GM18861 (cell line): ENCODE measurements around the gene C8A.

ENCODE experiments used
- ATAC-seq: cut with Tn5 transposase; IDR thresholded peaks from one replicate; pipeline ENCODE4 v1.9.1; 2021; ENCODE audit not compliant: unreplicated experiment

C8A gene

DNA sequence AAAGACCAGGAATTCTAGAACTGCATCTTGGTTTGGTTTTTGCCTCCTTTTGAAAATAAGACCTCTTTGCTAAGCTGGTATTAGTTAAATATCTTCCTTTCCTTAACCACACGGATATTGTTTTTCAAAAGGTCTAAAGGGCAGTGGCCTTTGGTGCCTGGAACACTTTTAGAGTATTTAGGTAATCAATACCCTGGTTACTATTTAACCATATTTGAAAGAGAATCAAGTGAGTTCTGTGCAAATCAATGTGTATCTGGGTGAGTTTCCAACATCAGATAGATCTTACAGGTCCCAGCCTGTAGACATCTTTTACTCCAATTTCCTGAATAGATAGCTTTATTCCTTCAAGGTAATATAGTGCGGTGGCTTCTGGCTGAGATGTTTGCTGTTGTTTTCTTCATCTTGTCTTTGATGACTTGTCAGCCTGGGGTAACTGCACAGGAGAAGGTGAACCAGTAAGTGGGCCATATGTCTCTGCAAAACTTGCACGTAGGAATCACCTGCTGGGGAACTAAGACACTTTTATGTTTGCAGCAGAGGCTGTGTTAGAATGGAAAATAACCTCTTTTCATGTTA lies at the start of gene C8A:
Gene C8A, plus strand, starts transcription at position 277 of the 579 bp plus-strand sequence. Its CDS starts 105 bp downstream, at position 382.
- no peak for ATAC-seq

DNA sequence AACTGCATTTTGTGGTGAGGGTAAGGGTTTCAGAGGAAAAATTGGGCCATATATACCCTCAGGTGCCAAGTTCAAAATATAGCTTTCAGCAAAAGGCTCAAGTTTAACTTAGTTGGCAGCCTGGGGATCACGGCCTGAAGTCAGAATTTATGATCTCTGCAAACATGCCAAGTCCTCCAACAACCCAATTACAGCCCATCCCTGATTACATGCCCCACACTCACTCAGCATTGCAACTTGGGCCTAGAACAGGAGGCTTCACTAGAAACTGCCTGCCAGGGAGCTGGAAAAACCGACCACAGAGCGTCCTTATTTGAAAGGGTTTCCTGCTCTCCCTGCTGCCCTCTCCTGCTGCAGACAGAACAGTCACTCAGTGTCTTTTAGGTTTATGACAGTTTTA lies 47.8 kb upstream of the C8A start:
- ATAC-seq, result no peak

DNA sequence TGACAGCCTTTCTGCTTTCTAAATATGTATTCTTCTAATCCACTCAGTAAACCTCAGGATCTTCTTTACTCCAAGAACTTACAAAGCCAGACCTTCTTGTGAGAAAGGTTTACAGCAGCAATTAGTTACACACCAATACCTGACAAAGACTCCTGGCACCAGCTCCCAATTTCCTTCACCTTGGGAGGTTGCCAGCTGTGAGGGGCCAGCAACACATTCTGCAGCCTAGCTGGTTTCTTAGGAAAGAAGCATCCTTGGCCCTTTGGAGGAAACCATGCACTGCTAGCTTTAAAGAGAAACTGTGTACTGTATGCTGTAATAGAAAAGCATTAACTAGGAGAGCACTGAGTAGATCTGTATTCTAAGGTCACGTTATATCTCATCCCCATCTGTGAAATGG lies 46.2 kb upstream of the C8A start:
- no peak for ATAC-seq

DNA sequence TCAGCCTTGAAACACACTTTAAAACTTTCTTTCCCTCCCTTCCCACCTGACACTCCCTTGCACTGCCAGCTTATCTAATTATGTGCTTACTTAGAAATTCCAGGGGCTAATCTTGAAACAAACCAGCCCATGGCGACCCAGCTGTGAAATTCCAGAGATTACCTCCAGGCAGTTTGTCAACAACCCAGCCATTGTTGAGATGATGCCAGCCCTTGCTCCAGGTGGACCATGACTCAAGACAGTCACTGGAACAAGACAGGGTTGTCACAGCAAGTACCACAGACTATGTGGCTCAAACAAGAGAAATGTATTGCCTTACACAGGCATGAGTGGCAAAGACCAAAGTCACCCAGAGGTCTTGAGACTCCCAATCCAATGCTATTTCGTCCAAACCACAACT lies 43.3 kb upstream of the C8A start:
- ATAC-seq, result no peak

DNA sequence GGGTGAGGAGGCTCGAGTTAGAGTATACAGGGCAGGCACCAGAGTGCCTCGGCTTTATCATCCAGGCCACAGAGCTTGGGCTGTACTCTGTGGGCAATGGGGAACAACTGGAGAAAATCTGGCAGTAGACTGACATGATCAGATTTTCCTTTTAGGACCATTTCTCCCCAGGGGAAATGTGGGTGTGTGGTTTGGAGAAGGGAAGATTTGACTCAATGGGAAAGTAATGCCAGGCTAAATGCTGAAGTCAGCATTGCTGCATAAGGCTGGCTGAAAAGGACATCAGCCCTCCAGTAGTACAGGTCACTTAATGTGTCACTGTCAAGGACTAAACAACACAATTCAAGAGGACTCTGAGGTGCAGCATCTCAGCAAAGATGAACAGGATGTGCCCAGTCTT lies 40.4 kb upstream of the C8A start:
- no peak for ATAC-seq

DNA sequence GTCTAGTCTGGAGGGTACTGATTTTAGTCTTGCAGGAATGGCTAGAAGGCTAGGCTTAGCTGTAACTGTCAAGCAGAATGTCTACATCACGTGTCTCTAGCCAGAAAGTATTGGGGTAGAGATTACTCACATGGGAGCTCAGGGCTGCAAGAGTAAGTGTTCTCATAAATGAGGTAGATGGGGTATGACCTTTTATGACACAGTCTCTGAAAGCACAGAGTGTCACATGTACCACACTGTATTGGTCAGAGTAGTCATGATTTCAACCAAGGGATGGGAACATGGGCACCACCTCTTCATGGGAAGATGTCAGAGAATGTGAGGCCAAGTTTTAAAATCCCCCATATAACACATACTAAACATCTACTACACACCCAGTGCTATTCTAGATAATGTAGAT lies 38.3 kb upstream of the C8A start:
- ATAC-seq, result no peak

DNA sequence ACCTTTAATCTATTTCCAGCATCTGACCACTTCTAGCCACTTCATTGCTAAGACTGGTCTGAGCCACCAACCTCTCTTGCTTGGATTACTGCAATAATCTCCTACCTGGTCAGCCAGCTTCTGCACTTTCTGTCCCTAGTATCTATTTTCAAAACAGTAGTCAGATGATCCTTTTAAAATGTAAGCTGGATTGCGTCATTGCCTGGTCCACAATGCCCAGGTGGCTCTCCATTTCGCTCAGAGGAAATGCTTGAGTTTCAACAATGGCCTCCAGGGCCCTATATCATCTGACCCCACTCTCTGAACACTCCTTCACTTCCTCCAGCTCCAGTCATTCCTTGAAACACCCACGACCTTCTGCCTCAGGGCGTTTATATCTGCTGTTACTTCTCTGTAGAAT lies 37.7 kb upstream of the C8A start:
- ATAC-seq, result peak; percentile 51

DNA sequence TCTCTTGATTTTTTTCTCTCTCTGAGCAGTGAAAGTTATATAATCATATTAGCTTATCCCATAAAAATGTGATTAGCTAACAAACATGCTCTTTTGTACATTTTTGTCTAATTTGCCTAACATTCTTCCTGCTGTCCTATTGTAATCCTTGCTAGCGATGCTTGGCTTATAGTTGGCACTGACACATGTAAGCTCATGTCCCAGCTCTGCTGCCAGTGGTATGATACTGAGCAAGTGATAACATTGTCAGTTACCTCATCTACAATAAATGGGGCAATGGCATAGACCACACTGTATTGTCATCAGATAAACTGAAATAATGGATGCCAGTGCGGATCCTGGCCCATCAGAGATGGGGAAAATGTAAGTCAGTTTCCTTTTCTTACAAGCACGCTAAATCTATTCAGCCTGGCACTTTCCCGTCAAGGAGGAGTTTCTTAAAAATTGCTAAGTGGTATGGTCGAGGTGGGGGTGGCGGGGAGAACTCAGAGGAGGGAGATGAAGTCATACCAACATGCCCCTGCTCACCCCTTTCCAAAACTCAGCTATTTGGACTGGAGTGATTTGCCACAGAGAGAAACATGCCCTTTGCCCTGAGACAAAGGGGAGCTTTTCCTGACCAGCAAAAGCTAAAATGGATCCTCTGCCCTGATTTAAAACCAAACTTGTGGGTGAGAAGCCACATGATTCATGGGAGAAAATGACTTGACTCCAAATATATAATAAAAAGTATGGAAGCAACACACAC lies 36.7 kb upstream of the C8A start:
- no peak for ATAC-seq

DNA sequence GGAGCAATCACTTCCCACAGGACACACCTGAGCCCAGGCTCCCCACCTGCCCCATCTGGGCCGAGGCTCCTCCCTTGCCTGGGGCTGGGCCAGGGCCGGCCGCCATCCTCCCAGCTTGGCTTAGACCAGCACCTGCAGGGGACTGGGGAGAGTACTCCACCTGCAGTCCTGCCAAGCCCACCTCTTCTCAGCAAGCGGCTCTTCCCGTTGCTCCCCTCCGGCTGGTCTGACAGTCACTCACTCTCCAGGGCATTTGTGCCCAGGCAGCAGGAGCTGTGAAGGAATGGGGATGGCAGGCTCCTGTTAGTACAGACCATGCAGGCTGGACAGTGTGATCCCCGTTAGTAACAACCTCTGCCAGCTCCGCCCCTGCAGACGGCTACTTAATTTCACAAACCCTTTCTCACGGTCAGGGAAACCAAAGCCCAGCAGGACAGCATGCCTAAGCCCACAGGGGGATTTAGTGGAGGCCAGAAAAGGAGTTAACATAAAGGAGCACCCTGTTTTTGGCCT lies 35.2 kb upstream of the C8A start, which contains the start of gene FYB2:
Gene FYB2, minus strand, starts transcription at position 18 of the 513 bp plus-strand sequence. CDS start 114 bp downstream, outside the sequence.
- ATAC-seq, result no peak

DNA sequence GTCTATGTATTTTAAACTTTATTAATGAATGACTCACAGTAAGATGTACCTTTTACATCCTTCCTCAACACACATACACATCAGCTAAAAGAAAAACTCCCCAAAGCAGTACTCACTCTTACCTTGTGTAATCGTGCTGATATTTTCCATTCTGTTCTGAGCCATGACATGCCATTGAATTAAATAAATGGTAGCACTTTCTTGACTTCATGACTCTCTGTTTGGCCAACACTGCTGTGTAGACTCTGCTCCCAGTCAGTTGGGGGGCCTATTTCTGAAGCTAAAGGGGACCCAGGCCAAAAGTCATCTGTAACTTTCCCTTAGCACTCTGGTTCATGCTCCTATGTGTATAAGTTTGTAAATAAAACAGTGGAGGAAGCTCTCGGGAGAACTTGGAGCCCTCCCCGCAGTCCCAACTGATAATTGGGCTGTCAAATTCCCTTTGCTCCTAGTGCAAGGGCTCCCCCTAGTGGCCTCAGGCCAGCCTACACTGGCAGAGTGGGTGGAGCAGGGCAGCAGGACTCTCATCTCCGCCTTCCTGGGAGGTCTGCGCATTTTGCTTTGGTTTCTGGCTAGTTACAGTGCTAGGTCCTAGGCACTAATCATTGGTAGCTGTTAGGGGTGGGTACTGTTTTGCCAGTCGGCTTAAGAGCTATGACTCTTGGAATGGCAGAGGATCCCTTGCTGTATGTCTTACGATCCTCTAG lies 33.7 kb upstream of the C8A start:
- ATAC-seq, result peak; percentile 57

DNA sequence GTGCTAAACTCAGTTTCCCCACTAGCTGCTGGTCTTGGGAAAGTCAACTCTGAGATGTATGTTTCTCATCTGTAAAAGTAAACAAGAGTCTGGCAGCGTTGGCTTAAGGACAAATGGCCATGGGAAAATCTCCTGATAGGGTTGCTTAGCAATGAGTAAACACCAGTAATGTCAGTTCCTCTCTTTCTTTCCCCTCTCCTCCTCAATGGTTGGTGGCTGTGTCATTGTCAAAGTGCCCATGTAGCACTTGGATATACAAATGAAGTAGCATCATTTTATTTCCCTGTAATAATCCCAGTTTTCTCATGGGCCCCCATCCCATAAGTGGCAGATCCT lies 33.2 kb upstream of the C8A start:
- no peak for ATAC-seq

DNA sequence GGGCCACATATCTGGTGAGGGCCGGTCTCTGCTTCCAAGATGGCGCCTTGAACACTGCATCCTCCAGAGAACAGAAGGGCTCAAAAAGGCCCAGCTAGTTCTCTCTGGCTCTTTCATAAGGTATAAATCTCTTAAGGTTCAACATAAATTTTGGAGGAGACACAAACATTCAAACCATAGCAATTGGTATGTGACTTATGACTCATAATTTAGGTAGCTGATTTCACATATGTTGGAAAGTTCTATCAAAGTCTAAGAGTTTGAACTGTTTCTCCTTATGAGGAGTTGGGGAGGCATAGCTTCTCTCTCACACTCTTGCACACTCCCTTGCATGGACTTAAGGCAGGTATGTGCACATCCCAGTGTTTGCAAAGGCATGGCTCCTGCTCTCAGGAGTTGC lies 30.3 kb upstream of the C8A start:
- no peak for ATAC-seq

DNA sequence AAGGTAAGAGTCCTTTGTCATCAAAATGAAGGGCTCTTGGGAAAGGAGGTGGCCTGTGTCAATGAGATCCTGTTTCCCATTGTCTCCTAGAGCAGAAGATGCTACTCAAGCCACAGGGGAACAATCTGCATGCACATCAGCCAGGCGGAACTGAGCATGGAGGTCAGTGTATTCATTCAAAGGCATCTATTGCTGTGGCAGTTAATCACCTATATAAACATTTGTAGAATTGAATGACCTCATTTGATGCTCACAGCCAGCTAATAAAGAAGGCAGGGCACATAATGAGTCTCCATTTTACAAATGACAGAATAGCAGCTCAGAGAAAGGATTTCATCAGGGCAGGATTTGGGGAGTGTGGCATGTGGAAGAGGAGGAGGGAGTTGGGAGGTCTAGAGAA lies 29.7 kb upstream of the C8A start:
- no peak for ATAC-seq

DNA sequence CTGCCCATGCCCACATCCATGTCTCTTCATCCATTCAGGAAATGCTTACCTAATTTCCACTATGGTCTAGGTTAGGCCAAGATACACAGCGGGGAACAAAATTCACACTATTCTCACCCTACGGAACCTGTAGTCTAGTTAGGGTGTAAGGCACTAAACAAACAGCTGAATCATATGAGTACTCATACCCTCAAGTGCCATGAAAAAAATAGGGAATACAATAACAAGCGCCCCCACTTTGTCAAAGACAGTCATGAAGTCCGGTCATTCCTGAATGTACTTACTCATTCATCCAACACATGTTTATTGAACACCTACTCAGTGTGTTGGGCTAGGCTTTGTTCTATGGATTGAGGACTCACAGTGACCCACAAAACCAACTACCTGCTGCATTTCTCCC lies 29.2 kb upstream of the C8A start:
- no peak for ATAC-seq

DNA sequence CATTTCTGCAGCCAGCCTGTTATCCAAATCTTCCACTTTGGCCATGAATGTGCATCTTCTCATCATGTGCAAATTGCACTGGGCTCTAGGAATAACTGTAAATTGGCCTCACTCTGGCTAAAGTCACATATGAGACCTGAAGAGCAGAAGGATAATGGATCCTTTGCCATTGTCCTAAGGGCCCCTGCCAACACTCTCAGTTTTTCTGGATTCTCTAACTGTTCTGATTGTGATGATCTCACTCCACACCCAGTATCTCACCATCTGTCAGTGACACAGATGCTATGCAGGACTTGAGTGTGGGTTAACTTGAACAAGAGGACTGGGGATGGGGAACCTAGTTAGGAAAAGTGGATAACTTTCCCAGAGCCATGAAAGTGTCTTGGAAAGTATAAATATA lies 26.9 kb upstream of the C8A start:
- ATAC-seq, result no peak

DNA sequence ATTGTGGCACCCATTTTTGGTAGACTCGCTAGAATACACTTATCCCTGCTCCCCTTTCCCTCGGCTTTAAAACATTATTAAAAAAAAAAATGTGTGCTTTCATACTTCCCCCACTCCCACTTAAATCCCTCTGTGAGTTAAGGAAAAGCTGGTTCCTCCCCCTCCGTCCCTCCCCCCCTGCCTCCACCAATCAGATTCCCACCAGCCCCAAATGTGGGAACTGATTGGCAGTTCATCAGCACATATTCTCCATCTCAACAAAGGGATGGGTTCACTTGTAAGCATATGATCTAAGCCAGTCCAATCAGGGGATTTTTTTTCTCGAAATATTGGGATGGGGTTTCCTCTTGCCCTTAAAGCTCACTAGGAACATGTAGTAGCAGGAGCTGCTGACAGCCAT lies 24.5 kb upstream of the C8A start:
- no peak for ATAC-seq

DNA sequence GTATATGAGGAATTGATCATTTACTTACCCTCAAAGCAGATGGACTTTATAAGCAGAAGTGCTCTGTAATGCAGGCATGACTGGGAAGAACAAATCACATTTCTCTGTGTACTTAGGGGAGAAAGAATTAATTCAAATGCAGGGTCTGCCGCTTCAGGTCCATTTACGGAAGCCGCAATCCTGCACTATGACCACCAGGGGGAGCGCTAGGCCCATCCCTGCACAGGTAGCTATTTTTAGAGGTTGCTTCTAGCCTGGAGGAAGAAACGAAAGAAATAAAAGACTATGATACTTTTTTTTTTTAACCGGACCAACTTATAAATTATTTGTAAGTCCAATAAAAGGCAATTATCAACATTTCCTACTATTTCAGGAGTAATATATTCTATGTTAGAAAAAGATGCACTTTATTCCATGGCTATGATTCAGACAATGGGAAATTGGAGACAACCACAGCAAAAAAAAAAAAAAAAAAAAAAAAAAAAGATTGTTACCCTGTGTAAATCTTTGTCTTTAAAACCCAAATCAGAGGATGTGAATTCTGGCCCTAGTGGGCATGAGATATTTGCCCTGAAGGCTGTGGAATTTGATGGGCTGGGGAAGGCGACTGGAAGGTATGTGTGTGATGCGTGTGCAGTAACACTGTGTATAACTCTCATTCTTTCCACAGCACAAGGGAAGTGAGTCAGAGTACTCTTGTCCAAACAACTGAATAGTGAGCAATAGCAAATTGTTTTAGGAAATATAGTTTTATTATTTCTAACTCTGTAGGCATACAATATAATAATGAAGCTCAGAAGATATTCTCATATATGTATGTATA lies 22.5 kb upstream of the C8A start:
- peak; percentile 60 for ATAC-seq

DNA sequence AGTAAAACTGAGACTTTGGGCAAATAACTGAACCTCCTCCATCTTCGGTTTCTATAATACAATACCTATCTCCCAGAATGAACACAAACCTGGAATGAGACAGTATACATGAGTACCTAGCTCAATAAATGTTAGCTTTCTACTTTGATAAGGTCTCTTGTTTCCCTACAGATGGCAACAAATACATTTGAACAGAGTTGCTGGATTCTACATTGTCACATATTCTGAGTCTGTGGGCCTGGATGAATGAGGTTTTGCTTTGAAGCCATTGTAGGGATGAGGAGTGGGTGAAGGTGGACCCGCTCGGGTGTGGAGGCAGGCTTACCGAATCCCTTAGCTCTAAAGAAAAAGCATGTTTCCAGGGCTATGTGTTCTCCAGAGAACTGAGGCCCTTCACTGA lies 21.5 kb upstream of the C8A start:
- ATAC-seq, result no peak

DNA sequence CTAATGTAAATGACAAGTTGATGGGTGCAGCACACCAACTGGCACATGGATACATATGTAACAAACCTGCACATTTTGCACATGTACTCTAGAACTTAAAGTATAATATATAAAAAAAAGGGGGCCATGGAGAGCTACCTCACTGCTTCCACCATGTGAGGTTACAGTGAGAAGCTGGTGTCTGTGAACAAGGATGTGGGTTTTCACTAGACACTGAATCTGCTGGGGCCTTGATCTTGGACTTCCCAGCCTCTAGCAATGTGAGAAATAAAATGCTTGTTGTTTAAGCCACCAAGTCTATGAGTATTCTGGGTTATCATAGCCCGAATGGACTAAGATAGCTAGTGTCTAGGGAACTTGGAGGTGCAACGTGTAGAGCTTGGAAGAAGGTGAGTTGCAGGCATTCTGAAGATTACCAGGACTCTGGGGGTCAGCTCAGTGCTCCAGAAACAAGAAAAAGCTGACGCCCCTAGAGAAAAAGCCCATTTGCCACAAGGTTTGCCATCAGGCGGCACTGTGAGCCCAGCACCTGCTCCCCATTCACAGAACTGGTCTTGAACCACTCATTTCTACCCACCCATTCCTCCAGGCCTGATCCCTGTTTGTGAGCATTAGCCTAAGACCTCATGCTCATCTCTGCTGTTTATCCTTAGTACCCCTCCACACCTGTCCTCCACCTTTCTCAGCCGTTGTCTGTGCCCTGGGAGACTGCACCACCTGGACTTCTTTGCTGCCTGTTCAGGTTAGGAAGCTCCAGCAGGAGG lies 20.3 kb upstream of the C8A start:
- ATAC-seq, result no peak

DNA sequence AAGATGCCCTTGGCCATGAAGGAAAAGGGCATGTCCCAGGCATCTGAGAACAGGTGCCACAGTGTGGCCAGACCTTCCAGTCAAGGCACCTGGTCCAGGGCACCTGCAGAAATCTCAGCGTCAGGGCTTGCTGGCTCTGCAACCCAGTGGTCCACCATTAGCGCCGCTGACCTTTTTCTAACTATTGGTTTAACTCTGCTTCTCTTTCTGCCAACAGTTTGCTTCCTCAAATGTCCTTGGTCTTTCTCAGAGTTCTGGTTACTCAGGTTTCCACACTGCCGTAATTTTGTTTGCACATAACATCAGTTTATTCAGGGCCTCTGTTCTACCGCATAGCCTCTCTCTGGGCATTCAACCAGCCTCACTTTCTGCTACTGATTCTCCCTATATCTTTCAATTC lies 18.9 kb upstream of the C8A start:
- no peak for ATAC-seq

DNA sequence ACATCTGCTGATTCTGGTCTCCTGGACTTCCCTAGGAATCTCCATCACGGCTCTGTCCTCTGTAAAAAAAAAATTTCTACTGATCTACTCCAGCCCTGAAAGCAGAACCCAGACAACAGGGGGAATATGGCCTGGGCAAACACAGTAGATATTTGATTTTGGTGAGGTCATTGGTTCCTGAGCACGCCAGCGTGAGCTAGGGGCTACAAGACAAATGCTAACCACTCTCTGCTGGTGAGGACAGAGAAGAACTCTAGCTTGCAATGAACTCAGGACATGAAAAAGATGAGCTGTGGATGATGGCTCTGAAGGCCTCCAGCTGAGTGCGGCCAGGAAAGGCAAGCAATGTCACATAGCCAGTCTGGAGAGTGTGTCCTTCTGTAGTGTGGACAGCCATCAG lies 18.2 kb upstream of the C8A start:
- ATAC-seq, result no peak
